ENCODE data around the gene GCC2.
"Not testable (repeated sequence)": the region's sequence is repeated elsewhere in the genome, so short reads cannot be mapped to it uniquely, and the experiment has no call there.

The GCC2 gene

DNA sequence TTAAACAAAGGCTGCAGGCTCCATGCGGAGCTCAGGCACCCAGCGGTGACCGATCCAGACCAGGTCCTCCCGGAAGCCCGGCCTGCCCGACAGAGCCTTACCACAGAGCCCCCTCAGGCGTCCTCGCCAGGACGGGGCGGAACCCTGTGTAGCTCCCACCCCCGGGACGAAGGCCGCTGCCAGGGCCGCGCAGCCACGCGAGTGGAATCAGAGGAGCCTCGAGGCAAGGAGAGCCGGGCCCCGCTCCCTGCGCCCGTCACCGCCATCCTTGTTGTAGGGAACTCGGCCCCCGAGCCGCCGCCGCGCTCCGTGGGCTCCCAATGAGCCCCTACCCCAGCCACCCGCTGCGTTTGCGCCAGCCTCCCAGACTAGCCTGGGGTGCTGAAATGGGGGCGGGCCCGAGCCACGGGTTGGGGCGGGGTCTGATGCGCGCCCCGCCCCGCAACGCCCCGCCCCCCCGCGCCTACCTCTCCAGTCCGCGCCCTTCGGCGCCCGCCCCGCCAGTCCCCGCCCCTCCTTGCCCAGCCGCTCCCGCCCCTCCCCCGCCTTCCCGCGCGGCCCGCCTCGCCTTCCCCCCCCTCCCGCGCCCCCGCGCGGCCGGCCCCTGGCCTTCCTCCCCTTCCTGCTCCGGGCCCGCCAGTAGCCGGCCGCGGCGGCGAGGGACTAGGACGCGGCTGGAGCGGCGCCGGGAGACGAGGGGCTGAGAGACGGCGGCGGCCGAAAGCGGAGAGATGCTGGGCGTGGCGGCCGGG is 85.0 kb downstream of the GCC2 start, which contains the start of gene LIMS1:
Gene LIMS1, plus strand, starts transcription at position 639 of the 752 bp plus-strand sequence. Its CDS starts 93 bp downstream, at position 732.
- peak; percentile 17 for DNase-seq

DNA sequence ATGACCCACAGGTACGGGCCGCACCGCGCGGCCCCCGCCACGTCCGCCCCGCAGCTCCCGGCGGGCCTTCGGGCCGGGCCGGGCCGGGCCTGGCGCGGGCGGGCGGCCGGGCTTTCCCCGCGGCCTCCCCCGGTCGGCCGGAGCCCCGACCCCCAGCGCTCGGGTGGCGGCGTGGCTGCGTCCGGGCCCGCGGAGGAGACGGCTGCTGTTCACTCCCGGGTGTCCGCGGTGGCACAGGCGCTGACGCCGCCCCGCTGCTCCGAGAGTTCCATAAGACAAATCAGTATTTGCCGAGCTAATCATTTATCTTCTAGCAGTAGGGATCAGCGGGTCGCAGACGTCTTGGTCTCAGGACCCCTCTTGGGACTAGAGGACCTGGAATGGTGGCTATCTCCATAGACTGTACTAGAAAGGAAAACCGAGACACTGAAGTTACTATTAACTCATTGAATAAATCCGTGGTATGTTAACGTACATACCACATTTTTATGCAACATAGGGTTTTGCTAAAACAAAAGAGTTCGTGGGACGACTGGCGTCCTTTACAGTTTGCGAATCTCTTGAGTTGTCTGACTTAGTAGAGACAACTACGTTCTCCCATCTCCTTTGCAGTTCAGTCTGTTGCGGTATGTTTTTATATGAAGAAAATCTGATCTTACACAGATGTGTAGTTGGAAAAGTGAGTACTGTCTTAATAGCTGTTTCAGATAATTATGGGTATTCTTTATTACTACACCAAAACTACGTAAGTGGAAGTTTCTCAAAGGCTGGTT is 85.8 kb downstream of the GCC2 start:
- DNase-seq = no peak

DNA sequence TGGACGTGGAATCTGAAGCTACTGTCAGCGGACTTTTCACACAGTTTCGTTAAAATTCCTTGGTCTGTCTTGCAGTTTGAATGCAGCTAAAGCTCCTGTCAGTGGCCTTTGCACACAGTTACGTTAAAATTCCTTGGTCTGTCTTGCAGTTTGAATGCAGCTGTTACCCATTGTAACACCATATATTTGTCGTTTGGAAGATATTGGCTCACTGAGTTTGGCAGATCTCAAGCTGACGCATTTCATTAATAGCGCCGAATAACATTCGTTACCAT is 86.3 kb downstream of the GCC2 start:
- DNase-seq = no peak

DNA sequence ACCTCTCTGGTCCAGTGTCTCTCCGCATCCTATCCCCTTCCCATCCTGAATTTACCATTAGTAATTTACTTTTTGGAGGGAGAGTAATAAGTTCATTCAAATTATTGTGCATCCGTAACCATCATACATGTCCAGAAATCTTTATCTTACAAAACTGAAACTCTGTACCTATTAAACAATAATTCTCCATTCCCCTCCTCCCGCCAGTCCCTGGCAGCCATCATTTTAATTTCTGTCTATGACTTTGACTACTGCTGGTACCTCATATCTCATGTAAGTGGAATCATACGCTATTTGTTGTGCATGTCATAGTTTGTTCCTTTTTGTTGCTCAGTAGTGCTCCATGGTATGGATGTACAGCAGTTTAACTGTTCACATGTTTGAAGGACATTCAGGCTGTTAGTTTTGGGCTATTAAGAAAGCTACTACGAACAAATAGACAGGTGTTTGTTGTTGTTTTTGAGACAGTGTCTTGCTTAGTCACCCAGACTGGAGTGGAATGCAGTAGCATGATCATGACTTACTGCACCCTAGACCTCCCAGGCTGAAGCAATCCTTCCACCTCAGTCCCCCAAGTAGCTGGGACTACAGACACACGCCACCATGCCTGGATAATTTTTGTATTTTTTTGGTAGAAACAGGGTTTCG is 87.3 kb downstream of the GCC2 start:
- no peak for DNase-seq

DNA sequence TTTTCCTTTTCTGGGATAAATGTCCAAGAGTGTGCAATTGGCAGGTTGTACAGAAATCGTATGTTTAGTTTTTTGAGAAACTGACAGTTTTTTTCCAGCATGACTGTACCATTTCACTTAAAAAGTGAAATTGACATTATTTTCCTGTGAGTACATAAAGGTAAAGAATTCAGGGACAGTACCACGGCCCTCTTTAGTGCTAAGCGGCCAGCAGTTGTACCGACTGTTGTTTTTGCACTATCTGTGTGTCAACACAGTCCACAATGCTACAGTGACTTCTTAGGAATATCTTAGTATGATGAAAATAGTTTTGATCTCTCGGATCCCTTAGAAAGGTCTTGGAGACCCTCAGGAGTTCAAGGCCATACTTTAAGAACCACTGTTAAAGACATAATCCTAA is 87.9 kb downstream of the GCC2 start:
- no peak for DNase-seq

DNA sequence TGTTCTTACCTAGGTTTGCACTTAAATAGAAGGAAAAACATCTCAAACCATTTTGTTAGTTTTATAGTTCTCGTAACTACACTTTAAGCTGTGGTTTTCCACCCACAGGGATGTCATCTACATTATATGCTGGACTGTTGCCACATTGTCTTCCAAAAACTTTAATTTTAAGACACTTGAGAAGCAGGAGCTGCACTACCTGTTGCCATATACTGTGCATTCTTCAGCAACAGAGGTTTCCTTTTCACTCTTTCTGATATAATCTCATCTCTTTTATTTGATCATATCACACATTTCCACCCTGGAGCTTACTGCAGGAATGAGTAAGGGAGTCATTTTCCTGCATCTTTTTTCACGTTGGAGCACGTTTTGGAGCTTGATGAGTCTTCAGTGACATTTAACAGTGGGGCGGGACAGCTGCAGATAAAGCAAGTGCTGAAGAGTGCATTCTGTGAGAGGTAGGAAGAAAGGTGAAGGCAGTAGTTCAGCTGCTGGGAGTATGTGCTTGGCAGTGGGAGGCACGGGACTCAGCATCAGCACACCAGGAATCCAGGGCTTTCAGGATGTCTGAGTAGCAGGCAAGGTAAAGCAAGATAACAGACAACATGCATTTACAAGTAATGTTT is 89.1 kb downstream of the GCC2 start:
- DNase-seq = no peak

- no peak for DNase-seq
Measured at GRCh38 chr2:108541451-108541850, 92.4 kb downstream of the GCC2 start.

- no peak for DNase-seq
Measured at GRCh38 chr2:108542071-108542470, 93.1 kb downstream of the GCC2 start.

GRCh38 chr2:108547606-108548005 is 98.6 kb downstream of the GCC2 start:
- no peak for DNase-seq

DNA sequence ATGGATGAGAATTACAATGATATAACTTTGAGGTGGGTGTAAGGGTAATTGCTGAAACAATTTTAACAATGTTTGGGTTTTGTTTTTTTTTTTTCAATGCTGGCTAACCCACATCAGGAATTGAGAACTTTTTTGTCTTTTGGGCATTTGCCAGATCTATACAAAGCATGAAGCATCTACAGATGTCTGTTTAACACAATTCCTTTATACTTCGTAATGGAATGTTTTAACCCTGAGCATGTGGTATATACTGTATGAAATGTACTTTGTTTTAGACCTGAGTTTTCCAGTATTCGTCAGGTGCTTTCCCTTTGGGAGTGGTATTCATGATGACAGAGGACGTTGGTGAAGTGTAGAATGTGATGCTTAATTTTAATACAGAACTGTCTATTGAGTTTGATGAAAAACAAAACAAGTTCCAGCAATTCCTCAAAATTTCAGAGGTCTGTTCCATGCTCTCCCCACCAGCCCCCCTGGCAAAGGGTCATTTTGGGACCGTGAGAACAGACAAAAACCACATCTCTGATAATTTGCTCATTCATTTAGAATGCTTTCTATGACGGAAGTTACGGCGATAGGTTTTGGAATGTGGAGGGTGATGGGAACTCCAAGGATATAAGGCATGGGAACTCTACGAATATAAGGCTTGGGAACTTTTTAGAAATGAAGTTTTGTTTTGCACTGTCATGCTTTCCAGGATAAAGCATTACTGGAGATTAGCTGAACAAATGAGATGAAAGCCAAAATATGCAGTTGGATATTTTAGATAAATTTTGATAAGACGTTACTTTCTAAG is 99.4 kb downstream of the GCC2 start:
- no peak for DNase-seq

DNA sequence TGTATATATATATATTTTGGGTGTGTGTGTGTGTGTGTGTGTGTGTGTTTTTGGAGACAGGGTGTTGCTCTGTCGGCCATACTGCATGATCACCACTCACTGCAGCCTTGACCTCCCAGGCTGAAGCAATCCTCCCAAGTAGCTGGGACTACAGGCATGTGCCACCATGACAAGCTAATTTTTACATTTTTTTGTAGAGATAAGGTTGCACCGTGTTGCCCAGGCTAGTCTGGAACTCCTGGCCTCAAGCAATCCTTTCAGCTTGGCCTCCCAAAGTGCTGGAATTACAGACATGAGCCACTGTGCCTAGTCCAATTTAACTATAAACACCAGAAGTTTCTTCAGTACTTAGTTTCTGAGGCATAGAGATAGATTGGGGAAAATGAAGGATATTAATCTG is 103.6 kb downstream of the GCC2 start:
- DNase-seq = no peak

- DNase-seq = no peak
Measured at GRCh38 chr2:108553209-108553919, 104.4 kb downstream of the GCC2 start.

DNA sequence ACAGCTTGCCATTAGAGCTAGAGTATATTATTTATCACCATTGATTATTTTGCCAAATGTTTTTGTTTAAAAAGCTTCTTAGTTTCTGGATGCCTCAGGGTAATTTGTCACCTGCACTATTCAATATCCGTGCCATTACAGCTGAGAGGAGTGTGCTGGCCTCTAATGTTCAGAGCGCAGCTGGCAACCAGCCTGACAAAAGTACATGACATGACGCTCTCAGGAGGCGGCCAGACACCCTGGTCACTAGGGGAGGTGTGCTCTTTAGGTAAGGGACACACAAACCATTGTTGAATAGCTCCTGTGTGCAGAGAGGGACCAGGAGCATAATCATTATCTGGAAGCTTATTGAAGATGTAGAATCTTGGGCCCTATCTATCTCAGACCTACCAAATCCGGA is 105.5 kb downstream of the GCC2 start:
- no peak for DNase-seq

DNA sequence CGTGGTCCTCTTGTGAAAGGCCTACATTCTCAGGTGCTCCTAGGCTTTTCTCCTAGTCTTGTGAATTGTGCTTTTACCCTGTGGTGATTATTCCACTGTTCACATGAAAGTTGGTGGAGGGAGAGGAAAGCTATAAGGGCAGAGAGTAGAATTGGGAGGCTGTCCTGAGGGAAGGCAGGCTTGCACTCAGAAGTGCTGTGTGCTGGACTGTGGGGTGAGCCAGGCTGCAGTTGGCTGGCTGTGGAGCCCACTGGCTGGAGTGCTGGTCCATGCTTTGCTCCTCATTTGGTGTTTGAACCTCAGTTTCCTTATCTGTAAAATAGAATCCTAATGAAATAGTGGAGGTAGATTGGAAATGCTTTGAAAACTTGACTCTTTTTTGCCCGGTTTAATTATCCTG is 106.6 kb downstream of the GCC2 start:
- no peak for DNase-seq

- DNase-seq = not testable (repeated sequence)
Measured at GRCh38 chr2:108556581-108556980, 107.6 kb downstream of the GCC2 start.
